Spleen (tissue), 11 donors: Measurements from ENCODE around the gene TM4SF4. TPM values are rescaled to one million over a fixed set of nuclear protein-coding genes. Genes with fewer than 3 reads are reported as not detected.

Experiments
- DNase-seq: peaks from one replicate; pipeline ENCODE4 v3.0.0-alpha.2; 2020
- H3K27ac ChIP-seq, 8 donors: fragments of 200-600 bp; sonication (generic) in 7 of 8; 1 replicate in 4 of 8; 2 replicates in 4 of 8; pipeline versions ENCODE4 v1.5.0 to v1.8.0; 2016 to 2021; ENCODE audit warnings: inconsistent platforms in 4 of 8, mild to moderate bottlenecking in 4 of 8, moderate library complexity in 1 of 8
- H3K27me3 ChIP-seq, 7 donors: fragments of 200-600 bp; sonication (generic) in 6 of 7; replicated peaks in 1 of 7; 1 replicate in 4 of 7; 2 replicates in 3 of 7; pipeline versions ENCODE4 v1.5.0 to v1.8.0; 2016 to 2021; ENCODE audit warnings: inconsistent platforms in 3 of 7, mild to moderate bottlenecking in 1 of 7
- H3K36me3 ChIP-seq, 6 donors: fragments of 200-600 bp; sonication (generic) in 5 of 6; 1 replicate in 4 of 6; 2 replicates in 2 of 6; pipeline versions ENCODE4 v1.5.0 to v1.8.0; 2016 to 2021; ENCODE audit warnings: inconsistent platforms in 2 of 6
- H3K4me1 ChIP-seq, 6 donors: fragments of 200-600 bp; sonication (generic) in 5 of 6; 1 replicate in 3 of 6; 2 replicates in 3 of 6; pipeline versions ENCODE4 v1.5.0 to v1.8.0; 2016 to 2021; ENCODE audit warnings: inconsistent platforms in 3 of 6
- H3K4me3 ChIP-seq, 8 donors: fragments of 200-600 bp; sonication (generic) in 7 of 8; 1 replicate in 4 of 8; 2 replicates in 4 of 8; pipeline versions ENCODE4 v1.5.0 to v1.8.0; 2016 to 2021; ENCODE audit warnings: inconsistent platforms in 4 of 8, mild to moderate bottlenecking in 4 of 8, moderate library complexity in 2 of 8
- H3K9me3 ChIP-seq, 8 donors: fragments of 200-600 bp; sonication (generic) in 7 of 8; 1 replicate in 4 of 8; 2 replicates in 4 of 8; pipeline versions ENCODE4 v1.5.0 to v1.8.0; 2016 to 2021; ENCODE audit warnings: inconsistent platforms in 4 of 8
- POLR2A ChIP-seq, 3 donors: fragments of 450-650 bp; IDR thresholded peaks; one replicate each; pipeline ENCODE4 v1.5.1; 2017; ENCODE audit warnings: antibody characterized with exemption in 3 of 3, mild to moderate bottlenecking in 1 of 3
- POLR2AphosphoS5 ChIP-seq, 3 donors: sonication (generic); formaldehyde crosslinking; IDR thresholded peaks; one replicate each; pipeline ENCODE4 v1.5.1; 2017; ENCODE audit warnings: antibody characterized with exemption in 3 of 3
- WGBS, 5 donors: extraction: QIAGEN DNeasy Blood & Tissue Kit in 3 of 5; methylation state at CpG; one replicate each; pipeline versions ENCODE4 v1.1.5 to v1.1.7; 2013 to 2018; 5-methylcytosine and 5-hydroxymethylcytosine counted together
- intact Hi-C: fragments of 100-400 bp; cut with DNase I; formaldehyde crosslinking; loops from one replicate; pipeline ENCODE4 v1.15.0; 2023; ENCODE audit warnings: low total_unique reads
- polyA plus RNA-seq, 3 donors: library from polyadenylated mRNA; stranded (reverse); fragments of 200-250 nt; gene quantifications; one replicate each; pipeline ENCODE4 v1.2.1, GENCODE V29; 2013
- total RNA-seq, 7 donors: library from RNA; depleted of rRNA in 3 of 7; stranded (reverse); fragments of >200 nt in 3 of 7; fragmentation: NEBNext Ultra II Directional in 4 of 7; extraction: Animal tissue kit (Norgen Biotek cat#: 25700) in 4 of 7; gene quantifications; one replicate each; pipeline versions ENCODE4 v1.1.0 to v1.2.1, GENCODE V29; 2016 to 2021
- TF ChIP-seq, protein P1 (sequence below), 11 experiments: fragments of 200-600 bp in 7 of 11; fragments of 450-650 bp in 4 of 11; sonication (generic) in 4 of 11; IDR thresholded peaks in 8 of 11; conservative IDR thresholded peaks in 3 of 11; 1 replicate in 7 of 11; 2 replicates in 4 of 11; pipeline versions ENCODE4 v1.4.0 to v1.8.0; 2016 to 2021; ENCODE audit warnings: antibody characterized with exemption in 11 of 11, inconsistent platforms in 4 of 11, mild to moderate bottlenecking in 1 of 11
- donor health status: healthy with polysubstance abuse.
- donor health status: DM: no; HTN: no; CAD: no; lungs with moderate emphysema.
- donor health status: DM: no; HTN: no; CAD: no.
- donor health status: Bipolar disorder and iron deficiency.
- donor health status: healthy.
- donor health status: DM: no; HTN: no; CAD: no.
- donor health status: DM: yes; HTN: yes; CAD: no.

Gene TM4SF4
- total and polyA plus RNA-seq, 10 donors = 0.11 to 0.29 TPM; not detected in 8

DNA sequence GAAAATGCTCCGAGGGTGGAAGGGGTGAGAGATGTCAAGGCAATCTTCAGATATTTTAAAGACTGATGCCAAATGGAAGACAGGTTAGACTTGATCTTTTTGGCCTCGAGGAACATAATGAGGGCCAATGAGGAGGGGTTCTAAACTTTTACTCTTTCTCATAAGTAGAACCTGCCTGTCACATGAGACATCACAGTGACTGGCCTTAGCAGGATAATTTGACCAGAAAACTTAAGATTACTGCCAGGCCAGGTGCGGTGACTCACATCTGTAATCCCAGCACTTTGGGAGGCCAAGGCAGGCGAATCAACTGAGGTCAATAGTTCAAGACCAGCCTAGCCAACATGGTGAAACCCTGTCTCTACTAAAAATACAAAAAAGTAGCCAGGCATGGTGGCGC lies 12.2 kb downstream of the TM4SF4 start:
- WGBS, 5 donors = 83 to 95% (median 86%) methylated on average over 5 of the region's 5 CpGs
- H3K27me3 ChIP-seq = peaks cover 0 to 6% (median 0%) of the 10 kb centered on the region in 7 donors
- no peaks in the 10 kb centered on the region for H3K9me3 ChIP-seq
- intact Hi-C loops = no loop called here
- H3K27ac ChIP-seq = no peak overlapping the region
- no peaks in the 10 kb centered on the region for H3K36me3 ChIP-seq
- no peaks in the 10 kb centered on the region for H3K4me1 ChIP-seq
- DNase-seq = no peak
- TF ChIP-seq POLR2A (IDR thresholded peaks at IDR 0.05) (no peak), POLR2AphosphoS5 (IDR thresholded peaks at IDR 0.05) (no peak)
- TF ChIP-seq, protein P1, sequence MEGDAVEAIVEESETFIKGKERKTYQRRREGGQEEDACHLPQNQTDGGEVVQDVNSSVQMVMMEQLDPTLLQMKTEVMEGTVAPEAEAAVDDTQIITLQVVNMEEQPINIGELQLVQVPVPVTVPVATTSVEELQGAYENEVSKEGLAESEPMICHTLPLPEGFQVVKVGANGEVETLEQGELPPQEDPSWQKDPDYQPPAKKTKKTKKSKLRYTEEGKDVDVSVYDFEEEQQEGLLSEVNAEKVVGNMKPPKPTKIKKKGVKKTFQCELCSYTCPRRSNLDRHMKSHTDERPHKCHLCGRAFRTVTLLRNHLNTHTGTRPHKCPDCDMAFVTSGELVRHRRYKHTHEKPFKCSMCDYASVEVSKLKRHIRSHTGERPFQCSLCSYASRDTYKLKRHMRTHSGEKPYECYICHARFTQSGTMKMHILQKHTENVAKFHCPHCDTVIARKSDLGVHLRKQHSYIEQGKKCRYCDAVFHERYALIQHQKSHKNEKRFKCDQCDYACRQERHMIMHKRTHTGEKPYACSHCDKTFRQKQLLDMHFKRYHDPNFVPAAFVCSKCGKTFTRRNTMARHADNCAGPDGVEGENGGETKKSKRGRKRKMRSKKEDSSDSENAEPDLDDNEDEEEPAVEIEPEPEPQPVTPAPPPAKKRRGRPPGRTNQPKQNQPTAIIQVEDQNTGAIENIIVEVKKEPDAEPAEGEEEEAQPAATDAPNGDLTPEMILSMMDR (IDR thresholded peaks at IDR 0.05 in 8 of 11, conservative IDR thresholded peaks at IDR 0.05 in 3 of 11) = no peak
- H3K4me3 ChIP-seq = no peak overlapping the region

GRCh38 chr3:149487598-149488197 lies 13.2 kb downstream of the TM4SF4 start:
- intact Hi-C loops = no loop called here

GRCh38 chr3:149489060-149489690 lies 14.7 kb downstream of the TM4SF4 start:
- DNase-seq = no peak
- 52 to 75% (median 63%) methylated on average over 6 of the region's 6 CpGs for WGBS, 5 donors
- Histone ChIP-seq H3K4me3 (no peak overlapping the region), H3K4me1 (peaks cover 0 to 5% (median 0%) of the 10 kb centered on the region in 6 donors), H3K36me3 (no peaks in the 10 kb centered on the region), H3K9me3 (no peaks in the 10 kb centered on the region), H3K27me3 (peaks cover 0 to 18% (median 0%) of the 10 kb centered on the region in 7 donors), H3K27ac (no peak overlapping the region)
- no peak for TF ChIP-seq POLR2A (IDR thresholded peaks at IDR 0.05)
- TF ChIP-seq, protein P1 (IDR thresholded peaks at IDR 0.05 in 8 of 11, conservative IDR thresholded peaks at IDR 0.05 in 3 of 11) = peak in 4 of 11 experiments; percentile 14 to 38 (median 25)
- TF ChIP-seq POLR2AphosphoS5 (IDR thresholded peaks at IDR 0.05) = no peak
- intact Hi-C loops = no loop called here

More at GRCh38 chr3:149487598-149488197, 13.2 kb downstream of the TM4SF4 start:
- no peaks in the 10 kb centered on the region for H3K4me1 ChIP-seq
- no peak overlapping the region for H3K27ac ChIP-seq
- no peak for DNase-seq
- WGBS, 5 donors = 62 to 73% (median 67%) methylated on average over 6 of the region's 6 CpGs
- TF ChIP-seq, protein P1 (IDR thresholded peaks at IDR 0.05 in 8 of 11, conservative IDR thresholded peaks at IDR 0.05 in 3 of 11) = peak in 9 of 11 experiments; percentile 7 to 65 (median 48)
- no peak for TF ChIP-seq POLR2A (IDR thresholded peaks at IDR 0.05)
- H3K27me3 ChIP-seq = peaks cover 0 to 14% (median 0%) of the 10 kb centered on the region in 7 donors
- no peak overlapping the region for H3K4me3 ChIP-seq
- H3K9me3 ChIP-seq = no peaks in the 10 kb centered on the region
- no peaks in the 10 kb centered on the region for H3K36me3 ChIP-seq

DNA sequence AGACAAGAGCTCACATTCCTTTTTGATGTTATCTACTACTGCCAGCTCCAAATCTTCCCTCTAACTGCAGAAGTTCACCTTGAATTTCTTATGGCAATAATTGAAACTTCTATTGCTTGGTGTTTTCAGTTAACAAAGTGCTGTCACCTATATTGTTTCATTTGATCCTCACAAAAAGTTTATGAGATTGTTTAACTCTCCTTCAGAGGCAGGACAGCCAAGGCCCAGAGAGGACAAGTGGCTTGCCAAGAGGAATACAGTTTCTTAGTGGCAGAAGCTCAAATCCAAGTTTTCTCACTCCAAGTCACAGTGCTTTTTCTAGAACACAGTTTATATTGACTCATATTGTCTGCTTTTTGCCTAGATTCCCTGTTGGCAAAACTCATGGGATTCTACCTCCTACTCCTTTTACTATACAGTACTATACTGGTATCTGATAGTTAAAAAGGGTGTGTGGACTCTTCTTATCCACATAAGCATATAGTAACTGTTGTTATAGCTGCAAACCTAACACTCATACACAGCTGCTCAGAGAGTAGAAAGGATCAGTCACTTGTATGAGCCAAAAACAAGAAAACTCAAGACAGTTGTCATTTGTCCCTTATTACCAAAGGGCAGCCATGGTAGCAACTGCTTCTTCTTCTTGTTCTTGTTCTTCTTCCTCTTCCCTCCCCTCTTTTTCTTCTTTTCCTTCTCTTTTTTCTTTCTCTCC lies 15.9 kb downstream of the TM4SF4 start:
- no peak for DNase-seq
- Histone ChIP-seq H3K27ac (no peak overlapping the region), H3K27me3 (peaks cover 0 to 19% (median 0%) of the 10 kb centered on the region in 7 donors), H3K4me3 (no peak overlapping the region), H3K9me3 (no peaks in the 10 kb centered on the region), H3K4me1 (peaks cover 0 to 9% (median 0%) of the 10 kb centered on the region in 6 donors), H3K36me3 (no peaks in the 10 kb centered on the region)
- TF ChIP-seq, protein P1 (IDR thresholded peaks at IDR 0.05 in 8 of 11, conservative IDR thresholded peaks at IDR 0.05 in 3 of 11) = no peak
- TF ChIP-seq POLR2AphosphoS5 (IDR thresholded peaks at IDR 0.05) = no peak
- TF ChIP-seq POLR2A (IDR thresholded peaks at IDR 0.05) = no peak
- intact Hi-C loops = loop anchor here (5.0 kb wide), 1 partner anchor 282 kb away; no protein-coding TSS in a partner anchor
